Stimulated activated CD4-positive, alpha-beta T cell treated with anti-CD3 and anti-CD28 coated beads, Interleukin-12 subunit alpha, Interleukin-12 subunit beta, amount 100 ng/mL, for 4 hours (primary cell): ENCODE results near the gene CHMP5.

ENCODE experiments used
- DNase-seq: peaks from one replicate; pipeline ENCODE4 v3.0.0-alpha.2; 2020

CHMP5 gene

GRCh38 chr9:33244137-33244784 lies 20.6 kb upstream of the CHMP5 start:
- DNase-seq = no peak

GRCh38 chr9:33245341-33245740 lies 19.5 kb upstream of the CHMP5 start:
- DNase-seq = no peak

- DNase-seq = no peak
Measured at GRCh38 chr9:33246269-33246860, 18.5 kb upstream of the CHMP5 start.

- no peak for DNase-seq
Measured at GRCh38 chr9:33248606-33249005, 16.2 kb upstream of the CHMP5 start.

GRCh38 chr9:33249087-33249658 lies 15.7 kb upstream of the CHMP5 start:
- DNase-seq = no peak

- DNase-seq = no peak
Measured at GRCh38 chr9:33249983-33250382, 14.9 kb upstream of the CHMP5 start.

GRCh38 chr9:33250458-33250995 lies 14.3 kb upstream of the CHMP5 start:
- no peak for DNase-seq

GRCh38 chr9:33254211-33254610 lies 10.6 kb upstream of the CHMP5 start:
- DNase-seq = no peak

GRCh38 chr9:33255014-33255413 lies 9.8 kb upstream of the CHMP5 start:
- DNase-seq = no peak

GRCh38 chr9:33255471-33255870 lies 9.4 kb upstream of the CHMP5 start:
- DNase-seq = no peak

GRCh38 chr9:33256236-33256635 lies 8.6 kb upstream of the CHMP5 start:
- no peak for DNase-seq

GRCh38 chr9:33257276-33257675 lies 7.6 kb upstream of the CHMP5 start:
- no peak for DNase-seq

- DNase-seq = no peak
Measured at GRCh38 chr9:33260372-33260771, 4.5 kb upstream of the CHMP5 start.

- no peak for DNase-seq
Measured at GRCh38 chr9:33263131-33264002, 1.5 kb upstream of the CHMP5 start.

GRCh38 chr9:33264003-33264472 lies 811 bp upstream of the CHMP5 start:
- peak; percentile 41 for DNase-seq

GRCh38 chr9:33265211-33265865 lies 489 bp downstream of the CHMP5 start:
- DNase-seq = no peak

- DNase-seq = no peak
Measured at GRCh38 chr9:33267151-33267767, 2.4 kb downstream of the CHMP5 start.

- DNase-seq = no peak
Measured at GRCh38 chr9:33270146-33270545, 5.3 kb downstream of the CHMP5 start.

GRCh38 chr9:33272061-33272460 lies 7.2 kb downstream of the CHMP5 start:
- no peak for DNase-seq

GRCh38 chr9:33273266-33273971 lies 8.6 kb downstream of the CHMP5 start:
- DNase-seq = no peak

- DNase-seq = no peak
Measured at GRCh38 chr9:33273972-33274328, 9.1 kb downstream of the CHMP5 start.

- no peak for DNase-seq
Measured at GRCh38 chr9:33277484-33277883, 12.6 kb downstream of the CHMP5 start.
